T-helper 1 cell treated with Interleukin-12 subunit alpha and Interleukin-12 subunit beta and Interleukin-4 antibody, amounts not matched to agents 30 ng/mL and 1 ng/mL, for 36 hours (primary cell): ENCODE results near the gene DDX51. TPM values are rescaled to one million over a fixed set of nuclear protein-coding genes. Genes with fewer than 3 reads are reported as not detected.

Experiments
- intact Hi-C: fragments of 100-400 bp; cut with micrococcal nuclease; formaldehyde crosslinking; loops from one replicate; pipeline ENCODE4 v1.15.1; 2024
- total RNA-seq: library from RNA; stranded (reverse); gene quantifications from 2 replicates; pipeline ENCODE4 v1.2.3, GENCODE V29; 2022

DDX51 gene
- total RNA-seq, 1 donor from 2014 or later = 32.6 TPM

DNA sequence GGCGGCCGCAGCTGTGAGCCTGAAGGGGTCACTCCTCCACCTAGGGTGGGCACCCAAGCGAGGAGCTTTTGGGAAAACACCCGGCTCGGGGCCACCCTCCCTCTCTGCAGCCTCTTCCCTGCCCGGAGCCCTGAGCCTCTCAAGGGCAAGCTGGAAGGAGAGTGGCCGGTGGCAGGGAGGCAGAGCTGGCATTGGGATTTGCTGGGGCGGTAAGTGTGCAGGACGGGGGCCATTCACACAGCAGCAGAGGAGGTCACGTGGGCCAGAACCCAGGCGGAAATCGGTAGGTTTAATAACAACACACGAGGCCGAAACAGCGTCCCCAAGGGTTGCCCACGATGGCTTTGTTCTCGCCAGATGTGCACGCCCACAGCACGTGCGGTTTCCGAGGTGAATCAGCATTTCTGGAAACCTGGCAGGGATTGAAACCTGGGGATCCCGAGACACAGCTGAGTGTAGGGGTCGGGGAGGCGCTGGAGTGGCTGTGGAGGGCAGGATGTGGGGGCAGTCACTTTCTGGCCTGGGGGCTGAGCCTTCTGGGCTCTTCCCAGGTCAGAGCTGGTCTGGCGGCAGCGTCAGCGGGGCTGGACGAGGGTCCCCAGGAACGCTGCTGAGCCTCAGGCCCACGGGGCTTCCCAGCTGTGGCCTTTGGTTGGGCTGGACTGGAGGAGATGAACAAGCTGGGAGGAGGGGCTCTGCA, 23.6 kb upstream of the DDX51 start:
- intact Hi-C loops = no loop called here

DNA sequence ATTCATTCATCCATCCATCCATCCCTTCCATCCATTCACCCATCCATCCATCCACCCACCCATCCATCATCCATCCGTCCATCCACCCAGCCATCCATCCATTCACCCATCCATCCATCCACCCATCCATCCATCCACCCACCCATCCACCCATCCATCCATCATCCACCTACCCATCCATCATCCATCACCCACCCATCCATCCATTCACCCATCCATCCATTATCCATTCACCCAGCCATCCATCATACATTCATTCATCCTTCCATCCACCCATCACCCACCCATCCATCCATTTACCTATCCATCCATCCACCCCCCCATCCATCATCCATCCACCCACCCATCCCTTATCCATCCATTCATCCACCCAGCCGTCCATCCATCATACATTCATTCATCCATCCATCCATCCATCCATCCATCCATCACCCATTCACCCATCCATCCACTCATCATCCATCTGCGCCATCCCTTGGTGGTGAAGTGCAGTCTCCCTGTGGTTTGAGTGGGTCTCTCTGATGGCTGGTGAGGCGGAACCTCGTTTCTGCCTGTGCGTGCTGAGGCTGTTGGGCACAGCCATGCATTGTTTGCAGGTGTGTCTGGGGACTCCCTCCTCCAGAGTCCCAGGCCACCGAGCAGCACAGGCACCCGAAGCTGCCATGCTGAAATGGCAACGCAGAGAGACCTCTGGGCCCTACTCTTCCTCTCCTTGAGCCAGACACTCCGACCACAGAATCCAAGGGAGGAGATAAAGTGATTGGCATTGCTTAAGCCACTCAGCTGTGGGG, 22.9 kb upstream of the DDX51 start:
- intact Hi-C loops = no loop called here

DNA sequence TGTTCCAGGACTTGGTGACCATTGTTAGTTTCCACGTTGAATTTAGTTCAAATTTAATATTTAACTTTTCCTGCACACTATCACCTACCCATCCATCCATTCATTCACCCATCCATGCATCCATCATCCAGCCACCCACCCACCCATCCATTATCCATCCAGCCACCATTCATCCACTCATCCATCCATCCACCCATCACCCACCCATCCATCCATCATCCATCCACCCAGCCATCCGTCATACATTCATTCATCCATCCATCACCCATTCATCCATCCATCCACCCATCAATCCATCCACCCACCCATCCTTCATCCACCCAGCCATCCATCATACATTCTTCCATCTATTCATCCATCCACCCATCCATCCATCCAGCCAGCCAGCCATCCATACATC, 22.0 kb upstream of the DDX51 start:
- intact Hi-C loops = no loop called here

- intact Hi-C loops = no loop called here
Observed at GRCh38 chr12:132165584-132165983, 21.5 kb upstream of the DDX51 start.

DNA sequence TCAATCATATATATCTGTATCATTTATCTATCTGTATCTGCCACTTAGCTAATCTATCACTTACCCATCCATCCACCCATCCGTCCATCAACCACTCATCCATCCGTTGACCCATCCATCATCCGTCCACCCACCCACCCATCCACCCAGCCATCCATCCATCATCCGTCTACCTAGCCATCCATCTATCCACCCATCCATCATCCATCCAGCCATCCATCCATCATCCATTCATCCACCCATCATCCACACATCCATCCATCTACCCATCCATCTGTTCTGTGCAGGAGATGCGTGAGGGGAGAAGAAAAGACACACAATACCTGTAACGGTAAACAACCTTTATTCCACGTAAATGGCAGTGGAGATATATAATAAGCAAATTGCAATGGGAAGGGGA, 20.3 kb upstream of the DDX51 start:
- intact Hi-C loops = no loop called here

DNA sequence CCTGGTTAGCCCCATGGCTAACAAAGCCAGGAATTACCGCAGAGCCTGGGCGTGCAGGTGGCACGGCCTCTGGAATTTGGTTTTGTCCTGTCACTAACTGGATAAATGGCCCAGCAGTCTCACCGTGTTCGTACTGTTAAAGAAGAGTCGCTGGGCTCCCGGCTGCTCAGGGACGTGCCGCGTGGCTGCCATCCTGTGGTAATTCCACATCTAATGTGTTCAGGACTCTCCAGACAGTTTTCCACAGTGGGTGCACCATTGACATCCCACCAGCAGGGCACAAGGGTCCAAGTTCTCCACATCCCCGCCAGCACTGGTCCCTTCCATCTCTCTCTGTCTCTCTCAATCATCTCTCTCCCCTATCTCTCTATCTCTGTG, 19.8 kb upstream of the DDX51 start:
- intact Hi-C loops = no loop called here

- intact Hi-C loops = no loop called here
Observed at GRCh38 chr12:132163041-132163910, 19.2 kb upstream of the DDX51 start.

- intact Hi-C loops = loop anchor here (1.0 kb wide), 1 partner anchor 27 kb away; no protein-coding TSS in a partner anchor
Observed at GRCh38 chr12:132162508-132163031, 18.5 kb upstream of the DDX51 start.

- intact Hi-C loops = loop anchor here (1.0 kb wide), 1 partner anchor 27 kb away; no protein-coding TSS in a partner anchor
Observed at GRCh38 chr12:132161796-132162507, 17.8 kb upstream of the DDX51 start.

DNA sequence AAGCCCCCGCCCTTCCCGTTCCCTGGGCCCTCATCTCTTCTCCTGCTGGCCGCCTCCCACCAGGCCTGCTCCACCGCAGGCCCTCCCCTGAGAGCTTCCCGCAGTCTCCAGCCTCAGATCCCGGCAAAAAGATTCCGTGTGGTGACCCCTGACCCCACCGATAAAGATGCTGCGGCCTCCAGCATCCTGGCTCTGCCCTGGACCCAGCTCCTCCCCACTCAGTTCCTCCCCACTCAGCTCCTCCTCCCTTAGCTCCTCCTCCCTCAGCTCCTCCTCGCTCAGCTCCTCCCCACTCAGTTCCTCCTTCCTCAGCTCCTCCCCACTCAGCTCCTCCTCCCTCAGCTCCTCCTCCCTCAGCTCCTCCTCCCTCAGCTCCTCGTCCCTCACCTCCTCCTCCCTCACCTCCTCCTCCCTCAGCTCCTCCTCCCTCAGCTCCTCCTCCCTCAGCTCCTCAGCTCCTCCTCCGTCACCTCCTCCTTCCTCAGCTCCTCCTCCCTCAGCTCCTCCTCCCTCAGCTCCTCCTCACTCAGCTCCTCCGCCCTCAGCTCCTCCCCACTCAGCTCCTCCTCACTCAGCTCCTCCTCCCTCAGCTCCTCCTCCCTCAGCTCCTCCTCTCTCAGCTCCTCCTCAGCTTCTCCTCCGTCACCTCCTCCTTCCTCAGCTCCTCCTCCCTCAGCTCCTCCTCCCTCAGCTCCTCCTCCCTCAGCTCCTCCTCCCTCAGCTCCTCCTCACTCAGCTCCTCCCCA, 17.1 kb upstream of the DDX51 start:
- intact Hi-C loops = no loop called here

DNA sequence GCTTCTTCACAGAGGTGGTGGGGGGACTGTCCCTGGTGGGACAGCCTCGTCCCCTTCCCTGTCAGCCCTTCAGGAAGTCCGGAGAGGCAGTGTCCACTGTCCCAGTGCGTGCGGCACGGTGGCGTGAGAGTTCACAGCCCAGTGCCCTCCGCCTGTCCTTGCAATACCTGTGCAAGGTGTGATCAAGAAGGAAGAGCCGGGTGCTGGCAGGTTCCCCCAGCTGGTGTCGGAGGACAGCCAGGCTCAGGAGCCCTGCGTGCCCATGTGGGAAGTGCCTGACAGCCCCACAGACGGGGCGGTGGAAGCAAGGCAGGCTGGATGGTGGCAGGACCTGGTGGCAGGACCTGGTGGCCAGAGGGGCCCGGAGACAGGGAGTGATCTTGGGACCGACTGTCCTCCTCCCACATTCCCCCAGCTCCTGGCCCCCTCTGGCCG, 16.5 kb upstream of the DDX51 start:
- intact Hi-C loops = no loop called here

DNA sequence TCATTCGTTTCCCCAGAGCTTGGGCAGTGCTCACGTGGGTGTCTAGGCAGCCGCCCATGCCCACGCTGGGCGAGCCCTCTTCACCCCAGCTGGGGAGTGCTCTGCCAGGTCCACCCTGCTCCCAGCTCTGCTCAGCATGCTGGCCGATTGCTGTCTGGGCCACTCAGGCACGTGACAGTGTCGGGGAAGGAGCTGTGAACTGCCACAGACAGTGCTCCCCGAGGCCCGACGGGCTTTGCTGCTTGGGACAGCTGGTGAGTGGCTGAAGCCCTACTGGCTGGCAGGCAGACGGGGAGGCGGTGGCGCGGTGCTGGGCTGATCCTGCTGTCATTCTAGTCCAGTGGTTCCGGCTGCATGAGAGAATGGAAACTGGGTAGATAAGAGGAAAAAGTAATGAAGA, 15.9 kb upstream of the DDX51 start:
- intact Hi-C loops = no loop called here

- intact Hi-C loops = no loop called here
Observed at GRCh38 chr12:132159555-132160003, 15.5 kb upstream of the DDX51 start.

DNA sequence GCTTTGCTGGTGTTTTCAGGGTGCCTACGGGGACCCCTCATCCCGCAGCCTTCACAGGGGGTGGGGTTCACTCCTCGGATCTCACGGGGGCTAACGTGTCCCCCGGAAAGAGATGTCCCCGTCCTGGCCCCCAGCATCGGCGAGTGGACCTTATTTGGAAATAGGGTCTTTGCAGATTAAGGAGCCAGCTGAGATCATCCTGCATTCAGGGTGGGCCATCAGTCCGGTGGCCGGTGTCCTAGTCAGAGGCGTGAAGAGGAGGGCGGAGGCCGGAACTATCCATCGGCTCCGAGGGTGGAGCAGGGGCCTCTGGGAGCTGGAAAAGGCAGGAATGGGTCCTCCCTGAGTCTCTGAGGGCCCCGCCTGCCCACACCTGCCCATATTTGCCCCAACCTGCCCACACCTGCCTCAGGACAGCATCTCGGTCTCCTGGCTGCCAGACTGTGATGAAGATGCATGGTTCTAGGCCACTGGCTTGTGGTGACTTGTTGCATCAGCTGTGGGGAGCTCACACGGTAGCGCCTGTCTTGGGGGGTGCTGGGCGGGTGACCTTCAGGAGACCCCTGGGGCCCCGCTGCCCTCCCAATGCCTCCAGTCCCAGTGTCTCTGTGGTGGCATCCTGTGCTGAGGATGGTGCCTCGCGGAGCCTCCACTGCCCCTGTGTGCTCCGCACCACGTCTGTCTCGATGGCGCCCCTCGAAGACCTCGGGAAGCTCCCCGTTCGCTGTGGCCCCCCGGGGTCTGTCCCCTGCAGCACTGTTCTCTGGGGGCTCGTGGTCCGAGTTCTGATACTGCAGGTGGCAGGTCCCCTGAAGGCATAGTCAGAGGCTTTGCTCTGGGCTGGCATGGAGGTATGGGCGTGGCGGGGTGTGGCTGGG, 14.8 kb upstream of the DDX51 start:
- intact Hi-C loops = no loop called here

GRCh38 chr12:132157733-132158409, 13.8 kb upstream of the DDX51 start:
- intact Hi-C loops = no loop called here

DNA sequence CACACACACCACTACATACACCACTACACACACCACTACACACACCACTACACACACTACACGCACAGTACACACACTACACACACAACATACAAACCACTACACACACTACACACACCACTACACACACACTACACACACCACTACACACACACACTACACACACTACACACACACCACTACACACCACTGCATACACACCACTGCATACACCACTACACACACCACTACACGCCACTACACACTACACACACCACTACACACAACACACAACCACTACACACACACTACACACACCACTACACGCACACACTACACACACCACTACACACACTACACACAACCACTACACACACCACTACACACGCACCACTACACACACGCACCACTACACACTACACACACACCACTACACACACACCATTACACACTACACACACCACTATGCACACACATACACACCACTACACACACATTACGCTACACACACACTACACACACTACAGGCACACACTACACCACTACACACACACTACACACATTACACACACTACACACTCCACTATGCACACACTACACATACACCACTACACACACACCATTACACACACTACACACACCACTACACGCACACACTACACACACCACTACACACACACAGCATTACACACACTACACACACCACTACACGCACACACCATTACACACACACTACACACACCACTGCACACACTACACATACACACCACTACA, 12.6 kb upstream of the DDX51 start:
- intact Hi-C loops = no loop called here

- intact Hi-C loops = loop anchor here (2.0 kb wide), 2 partner anchors 55 to 459 kb away; no protein-coding TSS in a partner anchor
Observed at GRCh38 chr12:132155771-132156572, 11.9 kb upstream of the DDX51 start.
